Breast epithelium (tissue), 4 donors: ENCODE results near the gene CT47C1. TPM values are rescaled to one million over a fixed set of nuclear protein-coding genes. Genes with fewer than 3 reads are reported as not detected.

ENCODE experiments used
- DNase-seq, 2 donors: peaks; one replicate each; pipeline ENCODE4 v3.0.0-alpha.2; 2019; ENCODE audit warnings: low spot score in 2 of 2
- H3K27ac ChIP-seq, 2 donors: fragments of 200-600 bp; sonication (generic) in 1 of 2; one replicate each; pipeline ENCODE4 v1.5.1; 2016 to 2019; ENCODE audit warnings: mild to moderate bottlenecking in 1 of 2
- H3K27me3 ChIP-seq, 2 donors: fragments of 200-600 bp; sonication (generic) in 1 of 2; one replicate each; pipeline versions ENCODE4 v1.5.1 to v1.6.0; 2017 to 2019; ENCODE audit warnings: control low read depth in 1 of 2, mild to moderate bottlenecking in 1 of 2
- H3K36me3 ChIP-seq: fragments of 200-600 bp; one replicate; pipeline ENCODE4 v1.5.1; 2019
- H3K4me1 ChIP-seq, 2 donors: fragments of 200-600 bp; sonication (generic); one replicate each; pipeline ENCODE4 v1.5.1; 2016 to 2019; ENCODE audit warnings: control low read depth in 1 of 2
- H3K4me3 ChIP-seq, 3 donors: fragments of 200-600 bp; sonication (generic); 1 replicate in 2 of 3; 2 replicates in 1 of 3; pipeline ENCODE4 v1.5.1; 2016 to 2019; ENCODE audit warnings: mild to moderate bottlenecking in 3 of 3, moderate library complexity in 2 of 3
- H3K9me3 ChIP-seq, 2 donors: fragments of 200-600 bp; sonication (generic) in 1 of 2; one replicate each; pipeline ENCODE4 v1.5.1; 2016 to 2019; ENCODE audit warnings: control low read depth in 1 of 2
- POLR2A ChIP-seq: fragments of 450-650 bp; IDR thresholded peaks from one replicate; pipeline ENCODE4 v1.6.1; 2016; ENCODE audit warnings: antibody characterized with exemption, mild to moderate bottlenecking, moderate library complexity
- POLR2AphosphoS5 ChIP-seq, 3 donors: sonication (generic); formaldehyde crosslinking; IDR thresholded peaks; one replicate each; pipeline ENCODE4 v1.6.1; 2017; ENCODE audit warnings: antibody characterized with exemption in 3 of 3
- intact Hi-C: fragments of 100-400 bp; cut with DNase I; formaldehyde crosslinking; loops from one replicate; pipeline ENCODE4 v1.15.1; 2023; ENCODE audit warnings: low total_unique reads
- total RNA-seq, 3 donors: library from RNA; depleted of rRNA; stranded (reverse); fragments of >200 nt; gene quantifications; one replicate each; pipeline ENCODE4 v1.1.0, GENCODE V29; 2016
- TF ChIP-seq, protein P1 (sequence below), 3 donors: fragments of 450-650 bp; IDR thresholded peaks; one replicate each; pipeline ENCODE4 v1.5.1; 2016 to 2017; ENCODE audit warnings: antibody characterized with exemption in 3 of 3, mild to moderate bottlenecking in 3 of 3, moderate library complexity in 3 of 3

Gene CT47C1
- total RNA-seq, 3 donors from 2014 or later, result not detected

DNA sequence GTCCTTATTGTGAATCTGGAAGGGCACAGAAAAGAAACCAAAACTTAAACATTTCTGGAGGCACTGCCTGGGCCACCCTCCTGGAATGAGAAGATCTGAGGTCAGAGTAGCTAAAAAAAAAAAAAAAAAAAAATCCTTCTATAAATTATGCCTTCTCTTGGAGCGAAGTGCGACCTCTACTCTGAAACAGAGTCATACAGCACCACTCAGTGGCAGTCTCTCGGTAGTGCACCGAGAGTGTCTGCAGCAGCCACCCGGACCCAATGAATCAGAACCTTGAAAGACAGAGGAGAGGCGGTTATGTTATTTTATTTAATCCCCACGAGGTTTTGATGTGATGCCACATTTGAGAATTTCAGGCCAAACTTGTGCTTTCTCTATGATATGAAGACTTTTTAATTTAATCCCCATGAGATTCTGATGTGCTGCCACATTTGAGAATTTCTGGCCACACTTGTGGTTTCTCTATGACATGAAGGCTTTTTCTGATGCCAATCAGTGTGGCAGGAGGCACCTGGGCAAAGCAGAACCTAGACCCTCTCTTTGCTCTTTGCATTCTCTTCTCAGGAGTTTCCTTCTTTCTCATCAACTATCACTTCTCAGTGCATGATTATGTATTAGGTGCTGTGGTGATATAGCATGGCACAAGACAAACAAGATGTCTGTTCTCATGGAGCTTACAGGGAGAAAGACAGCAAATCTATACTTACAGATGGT is 5.6 kb upstream of the CT47C1 start:
- Histone ChIP-seq H3K4me3 (no peak overlapping the region), H3K4me1 (no peaks in the 10 kb centered on the region), H3K36me3 (no peaks in the 10 kb centered on the region), H3K27me3 (peaks cover 0 to 32% of the 10 kb centered on the region in 2 donors), H3K9me3 (no peaks in the 10 kb centered on the region), H3K27ac (no peak overlapping the region)
- peak; percentile 26 to 52 for DNase-seq
- TF ChIP-seq, protein P1, sequence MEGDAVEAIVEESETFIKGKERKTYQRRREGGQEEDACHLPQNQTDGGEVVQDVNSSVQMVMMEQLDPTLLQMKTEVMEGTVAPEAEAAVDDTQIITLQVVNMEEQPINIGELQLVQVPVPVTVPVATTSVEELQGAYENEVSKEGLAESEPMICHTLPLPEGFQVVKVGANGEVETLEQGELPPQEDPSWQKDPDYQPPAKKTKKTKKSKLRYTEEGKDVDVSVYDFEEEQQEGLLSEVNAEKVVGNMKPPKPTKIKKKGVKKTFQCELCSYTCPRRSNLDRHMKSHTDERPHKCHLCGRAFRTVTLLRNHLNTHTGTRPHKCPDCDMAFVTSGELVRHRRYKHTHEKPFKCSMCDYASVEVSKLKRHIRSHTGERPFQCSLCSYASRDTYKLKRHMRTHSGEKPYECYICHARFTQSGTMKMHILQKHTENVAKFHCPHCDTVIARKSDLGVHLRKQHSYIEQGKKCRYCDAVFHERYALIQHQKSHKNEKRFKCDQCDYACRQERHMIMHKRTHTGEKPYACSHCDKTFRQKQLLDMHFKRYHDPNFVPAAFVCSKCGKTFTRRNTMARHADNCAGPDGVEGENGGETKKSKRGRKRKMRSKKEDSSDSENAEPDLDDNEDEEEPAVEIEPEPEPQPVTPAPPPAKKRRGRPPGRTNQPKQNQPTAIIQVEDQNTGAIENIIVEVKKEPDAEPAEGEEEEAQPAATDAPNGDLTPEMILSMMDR (IDR thresholded peaks at IDR 0.05), result peak in 2 of 3 donors; percentile 42 to 48
- no peak for TF ChIP-seq POLR2A
- TF ChIP-seq POLR2AphosphoS5 (IDR thresholded peaks at IDR 0.05), result no peak
- intact Hi-C loops, result loop anchor here (10.0 kb wide), 1 partner anchor 52 kb away; no protein-coding TSS in a partner anchor

DNA sequence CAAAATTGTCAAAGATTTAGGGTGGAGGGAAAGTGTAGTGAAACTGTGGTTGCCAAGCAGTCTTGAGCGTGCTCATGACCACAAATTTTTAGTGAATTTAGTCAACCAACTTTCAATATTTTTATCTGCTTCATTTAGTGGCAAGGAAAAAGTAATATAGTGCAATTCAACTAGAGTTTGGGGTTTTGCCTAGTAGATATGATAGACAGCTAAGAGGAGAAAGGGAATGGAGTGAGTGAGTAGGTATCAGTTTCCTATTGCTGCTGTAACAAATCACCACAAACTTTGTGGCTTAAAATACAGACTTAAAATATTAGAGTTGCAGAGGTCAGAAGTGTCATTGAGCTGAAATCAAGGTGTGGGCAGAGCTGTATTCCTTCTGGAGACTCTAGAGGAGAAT is 3.7 kb upstream of the CT47C1 start:
- Histone ChIP-seq H3K4me1 (no peaks in the 10 kb centered on the region), H3K27ac (no peak overlapping the region), H3K4me3 (no peak overlapping the region), H3K9me3 (no peaks in the 10 kb centered on the region), H3K27me3 (peaks cover 0 to 43% of the 10 kb centered on the region in 2 donors), H3K36me3 (no peaks in the 10 kb centered on the region)
- DNase-seq, result no peak
- no peak for TF ChIP-seq POLR2A
- TF ChIP-seq, protein P1 (IDR thresholded peaks at IDR 0.05), result no peak
- intact Hi-C loops, result loop anchor here (10.0 kb wide), 1 partner anchor 54 kb away; no protein-coding TSS in a partner anchor

DNA sequence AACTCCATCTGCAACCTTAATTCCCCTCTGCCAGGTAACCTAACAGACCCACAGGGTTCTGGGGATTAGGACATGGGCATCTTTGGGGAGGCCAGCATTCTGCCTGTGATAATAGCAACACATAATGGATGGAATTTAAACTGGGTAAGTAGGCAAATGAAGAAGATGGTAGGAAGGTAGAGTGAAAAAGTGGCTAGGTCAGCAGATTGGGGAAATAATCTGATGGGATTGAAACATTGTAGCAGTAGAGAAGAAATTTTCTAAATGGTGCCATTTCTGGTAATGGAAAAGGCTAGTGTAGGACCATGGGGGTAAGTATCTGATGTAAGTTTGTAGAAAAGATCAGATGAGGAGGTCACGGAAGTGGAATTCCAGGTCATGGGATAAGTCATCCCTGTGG is 3.0 kb upstream of the CT47C1 start:
- TF ChIP-seq, protein P1 (IDR thresholded peaks at IDR 0.05), result no peak
- TF ChIP-seq POLR2A (no peak), POLR2AphosphoS5 (IDR thresholded peaks at IDR 0.05) (no peak)
- Histone ChIP-seq H3K27ac (no peak overlapping the region), H3K36me3 (no peaks in the 10 kb centered on the region), H3K27me3 (peaks cover 0 to 44% of the 10 kb centered on the region in 2 donors), H3K4me1 (no peaks in the 10 kb centered on the region), H3K4me3 (no peak overlapping the region), H3K9me3 (no peaks in the 10 kb centered on the region)
- no peak for DNase-seq
- intact Hi-C loops, result loop anchor here (10.0 kb wide), 1 partner anchor 55 kb away; no protein-coding TSS in a partner anchor

DNA sequence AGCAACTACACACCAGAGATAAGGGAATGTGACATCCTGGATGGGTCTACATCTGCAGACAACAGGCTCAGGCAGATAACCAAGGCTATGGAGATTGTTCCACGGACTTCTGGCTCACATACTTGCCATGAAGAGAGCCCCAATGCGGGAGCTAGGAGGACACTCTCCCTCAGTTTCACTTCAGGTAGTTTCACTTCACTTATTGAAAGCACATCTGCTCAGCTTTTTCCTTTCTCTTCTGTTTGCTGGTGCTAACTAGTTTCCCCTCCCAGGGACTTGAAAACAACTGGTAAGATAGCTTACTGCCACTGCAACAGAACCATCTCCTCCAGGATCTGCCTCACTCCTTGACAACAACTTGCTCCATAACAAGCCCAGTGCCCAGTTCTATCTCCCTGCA is 1.4 kb upstream of the CT47C1 start:
- H3K36me3 ChIP-seq, result no peaks in the 10 kb centered on the region
- no peaks in the 10 kb centered on the region for H3K4me1 ChIP-seq
- TF ChIP-seq POLR2A (no peak), POLR2AphosphoS5 (IDR thresholded peaks at IDR 0.05) (no peak)
- TF ChIP-seq, protein P1 (IDR thresholded peaks at IDR 0.05), result no peak
- peaks cover 0 to 38% of the 10 kb centered on the region in 2 donors for H3K27me3 ChIP-seq
- H3K27ac ChIP-seq, result no peak overlapping the region
- no peak overlapping the region for H3K4me3 ChIP-seq
- intact Hi-C loops, result no loop called here
- no peaks in the 10 kb centered on the region for H3K9me3 ChIP-seq
- no peak for DNase-seq

DNA sequence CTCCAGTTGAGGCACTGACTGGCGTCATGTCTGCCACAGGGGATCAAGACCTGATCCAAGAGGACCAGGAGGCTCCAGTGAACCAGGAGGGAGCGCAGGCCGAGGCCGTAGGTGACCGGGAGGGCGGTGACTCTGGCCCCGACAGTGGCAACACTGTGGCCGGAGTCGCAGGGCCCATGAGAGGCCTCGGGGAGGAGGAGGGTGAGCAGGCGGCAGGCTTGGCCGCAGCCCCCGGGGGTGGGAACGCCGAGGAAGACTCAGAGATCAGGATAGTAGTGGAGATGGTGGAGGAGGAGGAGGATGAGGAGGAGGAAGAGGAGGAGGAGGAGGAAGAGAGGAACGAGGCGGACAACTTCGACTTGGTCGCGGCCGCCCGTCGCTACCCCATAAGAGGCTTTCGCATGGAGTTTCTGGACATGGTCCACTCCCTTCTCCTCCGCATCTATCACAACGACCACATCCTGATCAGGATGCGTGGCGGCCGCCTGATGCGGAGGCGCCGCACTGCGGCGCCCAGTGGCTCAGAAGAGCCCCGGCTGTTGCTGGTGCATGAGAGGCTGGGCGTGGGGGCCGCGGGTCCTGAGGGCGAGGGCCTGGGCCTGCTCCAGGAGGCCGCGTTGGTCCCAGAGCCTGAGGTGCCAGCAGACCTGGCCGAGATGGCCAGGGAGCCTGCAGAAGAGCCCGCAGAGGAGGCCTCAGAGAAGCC is 560 bp downstream of the CT47C1 start:
- intact Hi-C loops, result no loop called here
- peaks cover 0 to 51% of the 10 kb centered on the region in 2 donors for H3K27me3 ChIP-seq
- DNase-seq, result no peak
- H3K27ac ChIP-seq, result no peak overlapping the region
- H3K36me3 ChIP-seq, result no peaks in the 10 kb centered on the region
- no peak overlapping the region for H3K4me3 ChIP-seq
- no peaks in the 10 kb centered on the region for H3K4me1 ChIP-seq
- no peaks in the 10 kb centered on the region for H3K9me3 ChIP-seq
- no peak for TF ChIP-seq POLR2AphosphoS5 (IDR thresholded peaks at IDR 0.05)
- TF ChIP-seq, protein P1 (IDR thresholded peaks at IDR 0.05), result no peak
- TF ChIP-seq POLR2A, result no peak
